DOHH2 (cell line): ENCODE results near the gene EIF5A.

Source experiments
- EZH2phosphoT487 ChIP-seq: fragments of 200-600 bp; sonication (generic); IDR thresholded peaks from 2 replicates; pipeline ENCODE4 v1.6.1; 2017; ENCODE audit warnings: borderline replicate concordance, mild to moderate bottlenecking, antibody characterized with exemption, low read length, moderate library complexity, mixed read lengths
- TF ChIP-seq, protein P1 (sequence below): fragments of 200-600 bp; sonication (generic); IDR thresholded peaks from one replicate; pipeline ENCODE4 v1.5.1; 2014; ENCODE audit warnings: antibody characterized with exemption, mild to moderate bottlenecking, low read depth, low read length; ENCODE audit not compliant: poor library complexity, severe bottlenecking

DNA sequence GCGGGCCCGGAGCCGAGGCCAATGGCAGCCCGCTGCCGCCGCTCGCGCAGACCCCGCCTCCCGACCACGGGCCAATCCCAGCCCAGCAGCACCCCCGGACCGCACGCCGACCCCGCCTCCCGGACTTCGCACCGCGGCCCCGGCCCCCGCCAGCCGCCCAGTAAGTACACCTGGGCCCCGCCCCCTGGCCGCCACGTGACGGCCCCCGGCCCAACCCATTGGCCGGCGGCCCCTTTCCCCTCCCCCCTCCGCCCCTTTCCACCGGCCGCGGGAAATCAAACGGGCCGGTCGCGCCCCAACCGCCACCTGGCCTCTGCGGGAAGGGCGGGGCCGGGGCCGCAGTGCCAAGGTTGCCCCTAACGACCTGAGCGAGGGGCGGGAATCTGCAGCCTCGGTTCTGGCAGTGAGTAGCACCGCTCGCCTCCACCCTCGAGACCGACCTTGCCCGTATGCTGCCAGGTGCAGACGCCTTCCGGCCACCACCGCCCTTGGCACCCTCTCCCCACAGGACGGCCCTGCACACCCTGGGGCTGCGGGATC, 12.7 kb upstream of the EIF5A start, which contains the start of gene YBX2:
- TF ChIP-seq, protein P1, sequence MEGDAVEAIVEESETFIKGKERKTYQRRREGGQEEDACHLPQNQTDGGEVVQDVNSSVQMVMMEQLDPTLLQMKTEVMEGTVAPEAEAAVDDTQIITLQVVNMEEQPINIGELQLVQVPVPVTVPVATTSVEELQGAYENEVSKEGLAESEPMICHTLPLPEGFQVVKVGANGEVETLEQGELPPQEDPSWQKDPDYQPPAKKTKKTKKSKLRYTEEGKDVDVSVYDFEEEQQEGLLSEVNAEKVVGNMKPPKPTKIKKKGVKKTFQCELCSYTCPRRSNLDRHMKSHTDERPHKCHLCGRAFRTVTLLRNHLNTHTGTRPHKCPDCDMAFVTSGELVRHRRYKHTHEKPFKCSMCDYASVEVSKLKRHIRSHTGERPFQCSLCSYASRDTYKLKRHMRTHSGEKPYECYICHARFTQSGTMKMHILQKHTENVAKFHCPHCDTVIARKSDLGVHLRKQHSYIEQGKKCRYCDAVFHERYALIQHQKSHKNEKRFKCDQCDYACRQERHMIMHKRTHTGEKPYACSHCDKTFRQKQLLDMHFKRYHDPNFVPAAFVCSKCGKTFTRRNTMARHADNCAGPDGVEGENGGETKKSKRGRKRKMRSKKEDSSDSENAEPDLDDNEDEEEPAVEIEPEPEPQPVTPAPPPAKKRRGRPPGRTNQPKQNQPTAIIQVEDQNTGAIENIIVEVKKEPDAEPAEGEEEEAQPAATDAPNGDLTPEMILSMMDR, result no peak
- TF ChIP-seq EZH2phosphoT487, result no peak
